Measurements from ENCODE around the gene ZNF598. TPM values are rescaled to one million over a fixed set of nuclear protein-coding genes. Genes with fewer than 3 reads are reported as not detected.

Gene ZNF598
- total and polyA plus RNA-seq, 2 donors from 2014 or later: 14.3 to 34.9 TPM

DNA sequence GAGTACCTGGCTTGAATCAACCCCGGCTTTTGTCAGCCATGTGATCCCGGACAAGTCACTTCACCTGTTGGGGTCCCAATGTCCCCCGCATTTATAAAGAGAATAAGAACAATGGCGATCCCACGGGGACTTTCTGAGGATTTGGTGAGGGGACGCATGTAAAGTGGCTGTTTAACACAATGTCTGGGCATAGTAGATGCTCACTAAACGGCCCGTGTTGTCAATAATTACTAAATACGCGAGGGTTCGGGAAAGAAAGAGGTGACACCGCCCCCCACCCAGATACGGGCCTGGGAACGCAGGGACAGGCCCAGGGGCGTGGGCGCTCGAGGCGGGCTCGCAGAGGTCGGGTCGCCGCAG is 18.1 kb downstream of the ZNF598 start:
- TF ChIP-seq, protein P1, sequence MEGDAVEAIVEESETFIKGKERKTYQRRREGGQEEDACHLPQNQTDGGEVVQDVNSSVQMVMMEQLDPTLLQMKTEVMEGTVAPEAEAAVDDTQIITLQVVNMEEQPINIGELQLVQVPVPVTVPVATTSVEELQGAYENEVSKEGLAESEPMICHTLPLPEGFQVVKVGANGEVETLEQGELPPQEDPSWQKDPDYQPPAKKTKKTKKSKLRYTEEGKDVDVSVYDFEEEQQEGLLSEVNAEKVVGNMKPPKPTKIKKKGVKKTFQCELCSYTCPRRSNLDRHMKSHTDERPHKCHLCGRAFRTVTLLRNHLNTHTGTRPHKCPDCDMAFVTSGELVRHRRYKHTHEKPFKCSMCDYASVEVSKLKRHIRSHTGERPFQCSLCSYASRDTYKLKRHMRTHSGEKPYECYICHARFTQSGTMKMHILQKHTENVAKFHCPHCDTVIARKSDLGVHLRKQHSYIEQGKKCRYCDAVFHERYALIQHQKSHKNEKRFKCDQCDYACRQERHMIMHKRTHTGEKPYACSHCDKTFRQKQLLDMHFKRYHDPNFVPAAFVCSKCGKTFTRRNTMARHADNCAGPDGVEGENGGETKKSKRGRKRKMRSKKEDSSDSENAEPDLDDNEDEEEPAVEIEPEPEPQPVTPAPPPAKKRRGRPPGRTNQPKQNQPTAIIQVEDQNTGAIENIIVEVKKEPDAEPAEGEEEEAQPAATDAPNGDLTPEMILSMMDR (IDR thresholded peaks at IDR 0.05; ENCODE audit: borderline replicate concordance, extremely low read depth, insufficient read depth): no peak
- H3K9ac ChIP-seq (ENCODE audit: low read length in 3 of 3): peak overlapping the region in 1 of 3 donors; percentile 19
- no peak for DNase-seq
- no peaks in the 10 kb centered on the region for H3K9me3 ChIP-seq (ENCODE audit: control insufficient read depth in 2 of 3, insufficient read depth in 1 of 3, low read length in 3 of 3)
- peaks cover 0 to 1% (median under 1%) of the 10 kb centered on the region in 3 donors for H3K36me3 ChIP-seq (ENCODE audit: control insufficient read depth in 2 of 3, insufficient read depth in 3 of 3, low read length in 3 of 3)
- H3K27ac ChIP-seq (ENCODE audit: low read depth in 2 of 2, low read length in 2 of 2): no peak overlapping the region
- H3K4me1 ChIP-seq (ENCODE audit: control insufficient read depth in 2 of 3, insufficient read depth in 2 of 3, low read depth in 1 of 3, low read length in 3 of 3): peaks cover 0 to 14% (median 0%) of the 10 kb centered on the region in 3 donors
- no peak for FAIRE-seq
- no peak overlapping the region for H3K4me3 ChIP-seq (ENCODE audit: low read length in 3 of 3)
- intact Hi-C loops (cut with DNase I): no loop called here
- peaks cover 19% of the 10 kb centered on the region for H3K27me3 ChIP-seq (ENCODE audit: control insufficient read depth, insufficient read depth, low read length)

- Histone ChIP-seq H3K4me3 (ENCODE audit: low read length in 3 of 3) (peak overlapping the region in 1 of 3 donors; percentile 39), H3K4me1 (ENCODE audit: control insufficient read depth in 2 of 3, insufficient read depth in 2 of 3, low read depth in 1 of 3, low read length in 3 of 3) (peaks cover 0 to 14% (median 0%) of the 10 kb centered on the region in 3 donors), H3K27ac (ENCODE audit: low read depth in 2 of 2, low read length in 2 of 2) (no peak overlapping the region), H3K9me3 (ENCODE audit: control insufficient read depth in 2 of 3, insufficient read depth in 1 of 3, low read length in 3 of 3) (no peaks in the 10 kb centered on the region), H3K27me3 (ENCODE audit: control insufficient read depth, insufficient read depth, low read length) (peaks cover 19% of the 10 kb centered on the region), H3K36me3 (ENCODE audit: control insufficient read depth in 2 of 3, insufficient read depth in 3 of 3, low read length in 3 of 3) (peaks cover 0 to 5% (median 4%) of the 10 kb centered on the region in 3 donors), H3K9ac (ENCODE audit: low read length in 3 of 3) (peak overlapping the region in 1 of 3 donors; percentile 46)
- DNase-seq (no peak), FAIRE-seq (no peak)
- intact Hi-C loops (cut with DNase I): no loop called here
- TF ChIP-seq, protein P1 (IDR thresholded peaks at IDR 0.05; ENCODE audit: borderline replicate concordance, extremely low read depth, insufficient read depth): no peak
Measured at GRCh38 chr16:1991135-1991551, 18.5 kb downstream of the ZNF598 start.

GRCh38 chr16:1990351-1991134 is 19.1 kb downstream of the ZNF598 start:
- H3K27me3 ChIP-seq (ENCODE audit: control insufficient read depth, insufficient read depth, low read length): peaks cover 19% of the 10 kb centered on the region
- TF ChIP-seq, protein P1 (IDR thresholded peaks at IDR 0.05; ENCODE audit: borderline replicate concordance, extremely low read depth, insufficient read depth): no peak
- peak overlapping the region in 1 of 3 donors; percentile 39 for H3K4me3 ChIP-seq (ENCODE audit: low read length in 3 of 3)
- FAIRE-seq (no peak), DNase-seq (peak in 4 of 5 donors; percentile 55 to 82 (median 64))
- H3K9me3 ChIP-seq (ENCODE audit: control insufficient read depth in 2 of 3, insufficient read depth in 1 of 3, low read length in 3 of 3): no peaks in the 10 kb centered on the region
- H3K36me3 ChIP-seq (ENCODE audit: control insufficient read depth in 2 of 3, insufficient read depth in 3 of 3, low read length in 3 of 3): peaks cover 0 to 11% (median 8%) of the 10 kb centered on the region in 3 donors
- H3K4me1 ChIP-seq (ENCODE audit: control insufficient read depth in 2 of 3, insufficient read depth in 2 of 3, low read depth in 1 of 3, low read length in 3 of 3): peaks cover 0 to 14% (median 0%) of the 10 kb centered on the region in 3 donors
- no peak overlapping the region for H3K27ac ChIP-seq (ENCODE audit: low read depth in 2 of 2, low read length in 2 of 2)
- H3K9ac ChIP-seq (ENCODE audit: low read length in 3 of 3): peak overlapping the region in 2 of 3 donors; percentile 46
- intact Hi-C loops (cut with DNase I): no loop called here

Measured in kidney (tissue), 14 donors.